ENCODE results near the gene MUSTN1. TPM values are rescaled to one million over a fixed set of nuclear protein-coding genes. Genes with fewer than 3 reads are reported as not detected.

Gene MUSTN1
- polyA plus RNA-seq, 2 of the 4 experiments (the other 2 are of a cell fraction), result not detected

DNA sequence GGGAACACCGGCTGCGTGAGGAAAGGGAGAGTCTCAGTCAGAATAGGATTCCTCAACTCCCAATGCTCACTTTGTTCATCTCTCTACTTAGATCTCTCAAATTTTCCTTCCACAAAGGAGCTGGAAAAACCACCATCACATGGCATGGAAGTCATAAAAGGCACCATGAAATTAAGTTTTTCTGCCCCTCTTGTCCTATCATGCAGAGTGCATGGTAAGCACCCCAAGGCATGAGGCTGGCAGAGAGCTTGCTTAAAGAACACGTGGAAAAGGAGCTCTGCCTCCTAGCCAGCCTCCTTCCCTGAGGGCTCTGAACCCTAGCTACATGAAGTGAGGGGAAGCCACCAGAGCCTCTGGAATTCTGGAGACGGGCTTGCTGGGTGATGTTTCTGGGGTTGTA is 44.8 kb upstream of the MUSTN1 start (continued):
- TF ChIP-seq JUNB (IDR thresholded peaks at IDR 0.05) (no peak), MAFK (IDR thresholded peaks at IDR 0.05; ENCODE audit: partially characterized antibody) (no peak), KDM1A (IDR thresholded peaks at IDR 0.05; ENCODE audit: low read depth) (no peak), BHLHE40 (IDR thresholded peaks at IDR 0.05; ENCODE audit: low read depth, low read length) (no peak), RFX5 (IDR thresholded peaks at IDR 0.05) (no peak), TP53 (CRISPR knock-in tag; IDR thresholded peaks at IDR 0.05) (no peak), ZC3H11A (IDR thresholded peaks at IDR 0.05) (no peak), RARB (CRISPR knock-in tag; IDR thresholded peaks at IDR 0.05) (no peak)
- TF ChIP-seq, protein P1, sequence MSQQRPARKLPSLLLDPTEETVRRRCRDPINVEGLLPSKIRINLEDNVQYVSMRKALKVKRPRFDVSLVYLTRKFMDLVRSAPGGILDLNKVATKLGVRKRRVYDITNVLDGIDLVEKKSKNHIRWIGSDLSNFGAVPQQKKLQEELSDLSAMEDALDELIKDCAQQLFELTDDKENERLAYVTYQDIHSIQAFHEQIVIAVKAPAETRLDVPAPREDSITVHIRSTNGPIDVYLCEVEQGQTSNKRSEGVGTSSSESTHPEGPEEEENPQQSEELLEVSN (IDR thresholded peaks at IDR 0.05; ENCODE audit: borderline replicate concordance, low read depth), result no peak

DNA sequence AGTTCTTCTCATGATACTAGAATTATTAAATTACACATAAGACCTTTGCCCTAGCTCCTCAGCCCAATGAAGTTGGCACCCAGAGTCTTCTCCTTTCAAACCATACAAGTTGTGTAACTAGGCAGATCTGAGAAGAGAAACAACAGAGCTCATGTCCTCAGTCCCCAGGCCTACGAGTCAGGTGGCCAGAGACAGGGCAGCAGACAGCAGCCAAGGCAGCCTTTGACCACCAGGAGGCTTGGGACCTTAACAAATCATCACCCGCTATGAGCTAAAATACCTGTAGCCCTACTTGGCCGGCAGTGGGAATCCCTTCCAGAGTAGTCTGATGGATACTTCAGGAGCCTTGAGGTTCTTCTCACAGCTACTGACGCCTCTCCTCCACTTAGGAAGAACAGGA is 44.3 kb upstream of the MUSTN1 start:
- peak in 1 of 2 experiments; percentile 5 for DNase-seq (ENCODE audit: low read depth in 1 of 2, low spot score in 1 of 2)
- ChIA-PET POLR2A (no interaction called here), CTCF (interaction anchor here (1.0 to 1.6 kb wide), 3 partner anchors 18 to 168 kb away, joined by 3 read pairs; no protein-coding TSS in a partner anchor)
- peak in 1 of 2 experiments; percentile 50; a peak in 1 of 6 replicates for ATAC-seq
- TF ChIP-seq, protein P1 (IDR thresholded peaks at IDR 0.05; ENCODE audit: borderline replicate concordance, low read depth), result no peak
- no peak for TF ChIP-seq RCOR1 (IDR thresholded peaks at IDR 0.05; ENCODE audit: low read depth, low read length)
- H3K4me2 ChIP-seq, result no peak overlapping the region
- no peak overlapping the region for H3K4me3 ChIP-seq
- no peak overlapping the region for H3K27ac ChIP-seq
- no peak for FAIRE-seq
- no peaks in the 10 kb centered on the region for H3K9me3 ChIP-seq
- peaks cover 3% of the 10 kb centered on the region; the same call in 2 of the 3 replicates for H3K4me1 ChIP-seq
- 83% methylated on average over 2 of the region's 4 CpGs for WGBS (ENCODE audit: missing lambda C conversion rate)

DNA sequence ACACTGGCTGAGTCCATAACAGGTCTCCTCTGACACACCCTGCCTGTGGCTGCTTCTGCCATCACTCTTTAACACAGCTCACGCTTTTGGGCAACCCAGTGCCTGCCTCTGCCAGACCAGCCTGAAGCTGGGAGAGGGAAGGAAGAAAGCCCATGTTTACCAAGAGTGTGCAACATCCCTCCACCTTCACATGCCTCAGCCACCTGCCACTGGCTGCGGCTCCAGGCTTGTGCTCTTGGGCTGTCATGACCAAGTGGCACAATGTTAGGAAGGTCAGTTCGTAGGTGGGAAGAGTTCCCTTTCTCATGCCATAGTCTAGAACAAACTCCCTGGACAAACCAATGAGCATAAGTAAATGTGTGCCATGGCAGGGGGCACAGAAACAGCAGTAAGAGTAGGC is 42.3 kb upstream of the MUSTN1 start:
- ATAC-seq (no peak), FAIRE-seq (no peak), DNase-seq (ENCODE audit: low read depth in 1 of 2, low spot score in 1 of 2) (no peak)
- 90% methylated on average over 3 of the region's 3 CpGs for WGBS (ENCODE audit: missing lambda C conversion rate)
- Histone ChIP-seq H3K27ac (no peak overlapping the region), H3K4me3 (no peak overlapping the region), H3K9me3 (no peaks in the 10 kb centered on the region), H3K4me1 (peaks cover 9% of the 10 kb centered on the region), H3K4me2 (no peak overlapping the region)
- TF ChIP-seq MAZ (IDR thresholded peaks at IDR 0.05; ENCODE audit: borderline replicate concordance, low read depth, low read length), result no peak
- no peak for TF ChIP-seq EP300 (IDR thresholded peaks at IDR 0.05)
- no peak for TF ChIP-seq RARB (CRISPR knock-in tag; IDR thresholded peaks at IDR 0.05)
- TF ChIP-seq NPAS2 (CRISPR knock-in tag; IDR thresholded peaks at IDR 0.05; ENCODE audit: borderline replicate concordance), result no peak
- no peak for TF ChIP-seq JUNB (IDR thresholded peaks at IDR 0.05)
- TF ChIP-seq, protein P2, sequence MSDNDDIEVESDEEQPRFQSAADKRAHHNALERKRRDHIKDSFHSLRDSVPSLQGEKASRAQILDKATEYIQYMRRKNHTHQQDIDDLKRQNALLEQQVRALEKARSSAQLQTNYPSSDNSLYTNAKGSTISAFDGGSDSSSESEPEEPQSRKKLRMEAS (IDR thresholded peaks at IDR 0.05), result no peak
- TF ChIP-seq KDM5A (IDR thresholded peaks at IDR 0.05), result no peak
- no peak for TF ChIP-seq HDAC2 (IDR thresholded peaks at IDR 0.05)
- TF ChIP-seq ZFP36 (IDR thresholded peaks at IDR 0.05; ENCODE audit: borderline replicate concordance, partially characterized antibody), result no peak
- TF ChIP-seq HOXB13 (CRISPR knock-in tag; IDR thresholded peaks at IDR 0.05; ENCODE audit: low read depth), result no peak
- no peak for TF ChIP-seq RFX5 (IDR thresholded peaks at IDR 0.05)
- TF ChIP-seq, protein P3, sequence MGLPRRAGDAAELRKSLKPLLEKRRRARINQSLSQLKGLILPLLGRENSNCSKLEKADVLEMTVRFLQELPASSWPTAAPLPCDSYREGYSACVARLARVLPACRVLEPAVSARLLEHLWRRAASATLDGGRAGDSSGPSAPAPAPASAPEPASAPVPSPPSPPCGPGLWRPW (IDR thresholded peaks at IDR 0.05), result no peak
- TF ChIP-seq NR3C1 (IDR thresholded peaks at IDR 0.05), result no peak
- TF ChIP-seq CHD2 (IDR thresholded peaks at IDR 0.05; ENCODE audit: low read length, partially characterized antibody), result no peak
- TF ChIP-seq CHD4 (IDR thresholded peaks at IDR 0.05; ENCODE audit: borderline replicate concordance), result no peak
- no peak for TF ChIP-seq MYC (IDR thresholded peaks at IDR 0.05; ENCODE audit: borderline replicate concordance, low read length)
- TF ChIP-seq BHLHE40 (IDR thresholded peaks at IDR 0.05; ENCODE audit: low read depth, low read length), result no peak
- CTCF ChIA-PET, result interaction anchor here (0.9 kb wide), 1 partner anchor 26 kb away, joined by 3 read pairs; no protein-coding TSS in a partner anchor
- POLR2A ChIA-PET, result no interaction called here
